SK-N-MC (cell line): ENCODE data around the gene PHACTR2.
"Not testable (repeated sequence)": the region's sequence is repeated elsewhere in the genome, so short reads cannot be mapped to it uniquely, and the experiment has no call there.

Experiments used
- EZH2 ChIP-seq: fragments of 200-600 bp; sonication (generic); IDR thresholded peaks from one replicate; pipeline ENCODE4 v1.6.1; 2017; ENCODE audit warnings: antibody characterized with exemption
- POLR2AphosphoS5 ChIP-seq: IDR thresholded peaks from 2 replicates; pipeline ENCODE4 v1.6.1; 2012; ENCODE audit warnings: mild to moderate bottlenecking, low read depth, low read length, borderline replicate concordance

GRCh38 chr6:143786371-143786770 lies 108.6 kb downstream of the PHACTR2 start:
- TF ChIP-seq POLR2AphosphoS5, EZH2: not testable (repeated sequence)
